GM21360 (cell line): ENCODE results near the gene AFDN.
"Not testable (repeated sequence)": the region's sequence is repeated elsewhere in the genome, so short reads cannot be mapped to it uniquely, and the experiment has no call there.

Experiments used
- ATAC-seq: cut with Tn5 transposase; IDR thresholded peaks from one replicate; pipeline ENCODE4 v1.9.1; 2021; ENCODE audit warnings: mild to moderate bottlenecking, moderate library complexity; ENCODE audit not compliant: unreplicated experiment

AFDN gene

DNA sequence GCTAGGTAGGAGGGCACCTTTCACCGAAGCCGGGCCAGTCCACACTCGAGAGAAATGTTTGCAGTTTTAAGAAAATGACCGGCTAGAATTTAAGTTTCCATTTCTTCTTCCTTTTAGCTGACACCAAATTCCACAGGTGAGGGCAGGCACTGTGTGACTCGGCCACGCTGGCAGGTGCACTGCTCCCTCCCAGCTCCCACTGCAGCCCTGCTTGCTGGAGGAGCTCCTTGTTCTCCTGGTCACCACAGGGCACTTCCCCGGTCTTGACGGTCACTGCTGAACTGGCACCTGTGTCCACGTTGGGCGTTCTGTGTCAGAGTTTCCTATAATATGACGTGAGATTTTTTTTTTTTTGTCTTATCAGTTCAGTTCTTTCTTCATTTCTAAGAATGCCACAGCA is 167.1 kb downstream of the AFDN start:
- no peak for ATAC-seq

DNA sequence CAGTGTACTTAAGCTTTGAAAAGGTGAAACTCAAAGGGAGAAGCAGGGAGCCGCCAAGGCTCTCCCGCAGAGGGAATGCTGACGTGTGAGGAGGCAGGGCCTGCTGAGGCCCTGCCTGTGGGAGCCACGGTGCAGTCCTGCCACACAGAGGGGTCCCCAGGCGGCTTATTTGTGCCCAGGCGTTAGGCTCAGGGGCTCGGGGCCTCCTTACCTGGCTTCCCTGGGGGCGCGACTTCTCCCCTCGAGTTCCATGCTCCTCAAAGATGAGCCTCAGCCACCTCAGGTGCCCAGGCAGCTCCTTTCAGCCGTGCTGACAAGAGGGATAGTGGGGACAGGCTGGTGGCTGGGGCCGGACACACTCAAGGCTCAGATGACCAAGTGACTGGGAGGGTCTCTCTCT is 168.6 kb downstream of the AFDN start:
- no peak for ATAC-seq

DNA sequence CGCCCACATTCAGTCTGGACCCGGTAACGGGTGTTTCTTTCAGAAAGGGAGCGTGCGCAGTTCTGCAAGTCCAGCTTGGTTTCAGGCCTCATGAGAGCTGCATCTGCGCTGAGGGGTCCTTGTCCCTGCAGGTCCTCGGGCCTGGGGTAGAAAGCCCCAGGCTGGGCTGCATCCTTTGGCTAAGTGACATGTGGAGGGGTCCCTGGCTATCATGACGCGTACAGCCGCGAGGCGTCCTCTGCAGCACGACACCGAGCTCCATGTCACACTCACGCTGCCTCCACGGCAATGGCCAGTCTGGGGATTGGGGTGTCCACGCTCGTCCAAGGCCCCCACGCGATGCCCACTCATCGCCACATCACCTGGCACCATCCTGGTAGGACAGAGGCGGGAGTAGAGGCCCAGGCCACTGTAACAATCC is 169.0 kb downstream of the AFDN start:
- no peak for ATAC-seq

DNA sequence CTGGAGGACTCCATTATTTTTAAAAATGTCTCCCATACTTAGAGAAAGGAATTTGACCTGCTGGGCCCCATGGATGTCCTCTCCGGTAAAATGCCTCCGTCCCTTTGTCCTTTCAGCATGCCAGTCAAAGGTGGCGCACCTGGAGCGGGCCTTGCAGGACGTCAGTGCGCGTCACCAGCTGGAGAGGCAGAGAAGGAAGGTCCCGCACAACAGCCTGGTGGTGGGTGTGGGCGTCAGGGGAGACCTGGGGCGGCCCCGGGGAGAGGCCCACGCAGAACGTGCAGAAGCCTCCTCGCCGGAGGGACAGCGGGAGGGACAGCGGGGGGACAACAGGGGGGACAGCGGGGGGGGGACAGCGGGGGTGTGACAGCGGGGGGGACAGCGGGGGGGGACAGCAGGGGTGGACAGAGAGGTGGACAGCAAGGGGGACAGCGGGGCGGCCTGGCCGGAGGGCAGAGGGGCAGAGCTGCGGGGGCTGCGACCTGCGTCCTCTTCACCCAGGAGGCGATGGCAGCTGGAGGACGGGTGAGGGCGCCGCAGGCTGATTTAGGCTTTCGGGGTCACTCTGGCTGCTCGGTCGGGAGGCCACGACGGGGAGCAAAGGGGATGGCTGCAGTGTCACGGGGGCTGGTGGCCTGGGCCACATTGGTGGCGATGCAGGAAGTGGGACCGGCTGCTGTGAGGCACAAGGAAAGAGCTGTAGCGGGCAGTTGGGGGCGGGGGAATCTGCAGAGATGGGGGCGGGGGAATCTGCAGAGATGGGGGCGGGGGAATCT is 169.9 kb downstream of the AFDN start:
- no peak for ATAC-seq

GRCh38 chr6:167997642-167998041 is 170.9 kb downstream of the AFDN start, which contains the start of gene KIF25:
Gene KIF25 (plus strand): TSS chr6:167997671. CDS start chr6:168029586, 31,915 bp downstream.
- no peak for ATAC-seq

DNA sequence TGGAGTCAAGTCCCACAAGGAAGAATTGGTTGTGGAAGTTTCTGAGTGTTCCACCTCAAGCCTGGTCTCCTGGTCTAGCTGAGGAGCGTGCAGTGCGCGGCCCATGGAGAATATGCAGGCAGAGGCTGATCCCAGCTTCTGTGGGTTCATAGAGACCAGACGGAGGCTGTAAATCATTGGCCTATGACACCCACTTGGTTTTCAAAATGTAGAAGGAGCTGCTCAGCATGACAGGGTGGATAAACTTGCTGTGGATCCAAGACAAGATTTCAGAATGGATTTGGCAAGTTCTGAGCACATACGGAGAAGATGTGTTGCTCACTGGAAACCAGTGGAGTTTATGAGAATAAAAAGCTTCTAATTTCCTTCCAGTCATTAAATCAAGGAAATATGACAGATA is 171.5 kb downstream of the AFDN start:
- ATAC-seq: no peak

DNA sequence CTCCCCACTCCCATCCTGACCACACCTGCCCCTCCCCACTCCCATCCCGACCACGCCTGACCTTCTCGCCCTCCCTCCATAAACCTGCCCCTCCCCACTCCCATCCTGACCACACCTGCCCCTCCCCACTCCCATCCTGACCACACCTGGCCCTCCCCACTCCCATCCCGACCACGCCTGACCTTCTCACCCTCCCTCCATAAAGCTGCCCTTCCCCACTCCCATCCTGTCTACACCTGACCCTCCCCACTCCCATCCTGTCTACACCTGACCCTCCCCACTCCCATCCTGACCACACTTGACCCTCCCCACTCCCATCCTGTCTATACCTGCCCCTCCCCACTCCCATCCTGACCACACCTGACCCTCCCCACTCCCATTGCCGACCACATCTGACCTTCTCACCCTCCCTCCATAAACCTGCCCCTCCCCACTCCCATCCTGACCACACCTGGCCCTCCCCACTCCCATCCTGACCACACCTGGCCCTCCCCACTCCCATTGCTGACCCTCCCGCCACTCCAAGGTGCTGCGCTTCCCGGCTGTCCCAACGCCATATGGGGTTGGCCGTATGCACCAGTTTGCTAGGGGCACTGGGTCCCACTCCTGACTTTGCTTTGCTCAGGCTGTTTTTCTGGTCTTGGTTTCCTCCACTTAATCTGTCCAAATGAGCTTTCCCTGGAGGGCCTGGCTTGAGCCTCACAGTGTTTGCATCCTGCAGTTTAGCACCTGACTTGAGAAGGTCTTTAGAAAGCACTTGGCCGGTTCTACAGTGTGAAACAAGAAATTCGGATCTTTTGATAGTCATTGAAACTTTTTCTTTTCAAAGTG is 173.7 kb downstream of the AFDN start:
- no peak for ATAC-seq

- no peak for ATAC-seq
Observed at GRCh38 chr6:168001029-168001332, 174.3 kb downstream of the AFDN start.

DNA sequence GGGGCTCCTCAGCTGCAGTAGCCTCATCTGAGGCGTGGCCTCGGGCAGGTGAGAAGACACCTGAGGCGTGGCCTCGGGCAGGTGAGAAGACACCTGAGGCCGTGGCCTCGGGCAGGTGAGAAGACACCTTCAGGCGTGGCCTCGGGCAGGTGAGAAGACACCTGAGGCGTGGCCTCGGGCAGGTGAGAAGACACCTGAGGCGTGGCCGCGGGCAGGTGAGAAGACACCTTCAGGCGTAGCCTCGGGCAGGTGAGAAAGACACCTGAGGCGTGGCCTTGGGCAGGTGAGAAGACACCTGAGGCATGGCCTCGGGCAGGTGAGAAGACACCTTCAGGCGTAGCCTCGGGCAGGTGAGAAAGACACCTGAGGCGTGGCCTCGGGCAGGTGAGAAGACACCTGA is 174.8 kb downstream of the AFDN start:
- ATAC-seq: not testable (repeated sequence)

DNA sequence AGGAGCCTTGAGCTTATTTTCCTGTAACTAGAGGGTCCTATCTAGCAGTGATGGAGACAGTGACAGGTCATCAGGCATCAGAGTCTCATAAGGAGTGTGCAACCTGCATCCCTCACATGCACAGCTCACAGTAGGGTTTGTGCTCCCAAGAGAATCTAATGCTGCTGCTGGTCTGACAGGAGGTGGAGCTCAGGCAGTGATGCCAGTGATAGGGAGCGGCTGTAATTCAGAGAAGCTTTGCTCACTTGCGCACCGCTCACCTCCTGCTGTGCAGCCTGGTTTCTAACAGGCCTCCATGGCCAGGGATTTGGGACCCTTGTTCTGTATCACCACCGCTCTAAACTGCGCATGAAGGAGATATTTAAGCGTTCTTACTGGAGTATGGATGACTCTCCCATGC is 176.1 kb downstream of the AFDN start:
- ATAC-seq: no peak

- no peak for ATAC-seq
Observed at GRCh38 chr6:168004023-168004422, 177.3 kb downstream of the AFDN start.

GRCh38 chr6:168004945-168005344 is 178.2 kb downstream of the AFDN start:
- no peak for ATAC-seq

- no peak for ATAC-seq
Observed at GRCh38 chr6:168005796-168006195, 179.1 kb downstream of the AFDN start.

DNA sequence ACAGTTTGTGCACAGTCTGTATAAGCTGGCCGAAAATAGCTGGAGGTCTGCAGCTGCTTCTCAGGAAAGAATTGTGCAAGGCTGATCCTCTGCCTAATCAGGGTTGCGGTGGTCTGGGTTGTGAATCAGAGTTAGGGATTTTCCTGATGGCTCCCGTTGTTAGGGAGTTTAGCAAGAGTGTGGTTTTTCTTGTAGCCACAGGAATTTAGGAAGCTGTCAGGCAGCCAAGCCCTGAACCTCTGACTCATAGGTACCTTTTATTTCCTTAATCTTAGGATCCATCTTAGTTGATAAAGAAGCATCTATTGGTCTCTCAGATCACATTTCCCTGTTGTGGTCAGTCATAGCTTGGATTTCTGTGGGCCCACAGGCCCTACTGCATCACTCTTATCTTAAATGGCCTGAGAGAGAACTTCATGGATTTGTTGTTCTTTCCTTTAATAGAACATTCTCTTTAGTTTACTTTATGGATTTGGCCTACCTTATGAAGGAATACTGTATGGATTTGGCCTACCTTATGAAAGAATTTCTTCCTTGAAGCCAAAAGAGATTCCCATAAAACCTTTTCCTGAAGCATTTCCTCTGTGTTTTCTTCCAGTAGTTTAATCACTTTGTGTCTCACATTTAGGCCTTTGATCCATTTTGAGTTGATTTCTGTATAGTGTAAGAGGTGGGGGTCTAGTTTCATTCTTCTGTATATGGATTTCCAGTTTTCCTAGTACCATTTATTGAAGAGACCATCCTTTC is 181.1 kb downstream of the AFDN start:
- no peak for ATAC-seq

GRCh38 chr6:168009331-168009730 is 182.6 kb downstream of the AFDN start:
- no peak for ATAC-seq

GRCh38 chr6:168011291-168011690 is 184.6 kb downstream of the AFDN start:
- no peak for ATAC-seq

- no peak for ATAC-seq
Observed at GRCh38 chr6:168012431-168013249, 185.9 kb downstream of the AFDN start.

- no peak for ATAC-seq
Observed at GRCh38 chr6:168013250-168013915, 186.7 kb downstream of the AFDN start.

GRCh38 chr6:168014428-168014827 is 187.7 kb downstream of the AFDN start:
- no peak for ATAC-seq

- ATAC-seq: no peak
Observed at GRCh38 chr6:168015009-168015408, 188.3 kb downstream of the AFDN start.
